GM12801 (cell line): ENCODE measurements around the gene HSPBAP1.

Source experiments
- TF ChIP-seq, protein P1 (sequence below): IDR thresholded peaks from one replicate; pipeline ENCODE4 v1.5.1; 2011; ENCODE audit warnings: control low read depth; ENCODE audit not compliant: insufficient read length; ENCODE audit errors: extremely low read depth

Gene HSPBAP1

GRCh38 chr3:122728186-122728585, 65.4 kb downstream of the HSPBAP1 start:
- TF ChIP-seq, protein P1, sequence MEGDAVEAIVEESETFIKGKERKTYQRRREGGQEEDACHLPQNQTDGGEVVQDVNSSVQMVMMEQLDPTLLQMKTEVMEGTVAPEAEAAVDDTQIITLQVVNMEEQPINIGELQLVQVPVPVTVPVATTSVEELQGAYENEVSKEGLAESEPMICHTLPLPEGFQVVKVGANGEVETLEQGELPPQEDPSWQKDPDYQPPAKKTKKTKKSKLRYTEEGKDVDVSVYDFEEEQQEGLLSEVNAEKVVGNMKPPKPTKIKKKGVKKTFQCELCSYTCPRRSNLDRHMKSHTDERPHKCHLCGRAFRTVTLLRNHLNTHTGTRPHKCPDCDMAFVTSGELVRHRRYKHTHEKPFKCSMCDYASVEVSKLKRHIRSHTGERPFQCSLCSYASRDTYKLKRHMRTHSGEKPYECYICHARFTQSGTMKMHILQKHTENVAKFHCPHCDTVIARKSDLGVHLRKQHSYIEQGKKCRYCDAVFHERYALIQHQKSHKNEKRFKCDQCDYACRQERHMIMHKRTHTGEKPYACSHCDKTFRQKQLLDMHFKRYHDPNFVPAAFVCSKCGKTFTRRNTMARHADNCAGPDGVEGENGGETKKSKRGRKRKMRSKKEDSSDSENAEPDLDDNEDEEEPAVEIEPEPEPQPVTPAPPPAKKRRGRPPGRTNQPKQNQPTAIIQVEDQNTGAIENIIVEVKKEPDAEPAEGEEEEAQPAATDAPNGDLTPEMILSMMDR, result no peak

GRCh38 chr3:122727766-122728165, 65.9 kb downstream of the HSPBAP1 start:
- TF ChIP-seq, protein P1, result no peak

DNA sequence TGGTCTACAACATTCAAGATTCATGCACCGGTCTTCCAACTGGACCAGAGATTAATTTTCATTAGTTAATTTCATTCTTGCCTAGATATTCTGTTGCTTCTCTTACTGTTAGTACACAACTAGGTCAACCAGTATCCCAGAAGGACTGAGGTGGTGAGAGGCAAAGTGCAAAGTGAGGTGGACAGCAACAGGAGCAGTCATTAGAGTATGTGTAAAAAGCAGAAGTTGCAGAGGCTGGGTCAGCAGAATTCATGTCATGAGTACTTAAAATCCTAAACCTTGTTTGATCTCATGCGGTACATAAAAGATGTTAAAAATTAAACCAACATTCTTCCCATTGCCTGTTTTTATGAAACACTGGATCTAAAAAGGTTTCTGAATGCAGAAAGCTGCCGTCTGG, 66.3 kb downstream of the HSPBAP1 start:
- TF ChIP-seq, protein P1, result no peak

- TF ChIP-seq, protein P1, result no peak
These were observed 68.5 kb downstream of the HSPBAP1 start for GRCh38 chr3:122725106-122725505.

GRCh38 chr3:122719273-122719921, 74.2 kb downstream of the HSPBAP1 start:
- TF ChIP-seq, protein P1, result no peak

DNA sequence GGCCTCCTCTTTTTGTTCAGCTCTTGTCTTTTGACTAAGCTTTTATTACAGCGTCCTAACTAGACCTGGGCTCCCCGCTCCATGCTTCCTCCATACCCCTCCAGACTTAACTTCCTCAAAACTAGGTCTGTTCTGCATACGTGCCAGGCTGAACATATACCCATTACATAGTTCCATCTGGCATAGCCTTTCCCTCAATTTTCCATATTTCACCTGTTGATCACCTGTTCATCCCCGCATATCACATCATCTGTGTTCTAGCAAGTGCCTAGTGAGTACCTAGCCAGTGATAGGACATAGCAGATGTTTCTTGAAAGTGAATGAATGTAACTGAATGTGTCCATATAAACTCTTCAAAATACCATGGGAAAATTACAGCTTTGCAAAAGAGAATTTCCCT, 77.0 kb downstream of the HSPBAP1 start:
- TF ChIP-seq, protein P1, result no peak

- TF ChIP-seq, protein P1, result no peak
These were observed 79.4 kb downstream of the HSPBAP1 start for GRCh38 chr3:122714273-122714672.
